ENCODE results near the gene TAB3.
"Not testable (repeated sequence)": the region's sequence is repeated elsewhere in the genome, so short reads cannot be mapped to it uniquely, and the experiment has no call there.

The TAB3 gene

GRCh38 chrX:30814978-30815377 is 74.1 kb downstream of the TAB3 start:
- DNase-seq: no peak

DNA sequence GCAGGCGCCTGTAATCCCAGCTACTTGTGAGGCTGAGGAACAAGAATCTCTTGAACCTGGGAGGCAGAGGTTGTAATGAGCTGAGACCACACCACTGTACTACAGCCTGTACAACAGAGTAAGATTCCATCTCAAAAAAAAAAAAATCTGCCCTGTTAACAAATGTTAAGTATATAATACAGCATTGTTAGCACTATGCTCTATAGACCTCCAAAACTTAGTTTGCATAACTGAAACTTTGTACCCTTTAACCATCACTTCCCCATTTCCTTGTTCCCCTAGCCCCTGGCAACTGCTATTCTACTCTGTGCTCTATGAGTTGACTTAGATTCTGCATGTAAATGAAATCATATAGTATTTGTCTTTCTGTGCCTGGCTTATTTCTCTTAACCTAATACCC is 76.7 kb downstream of the TAB3 start:
- DNase-seq: no peak

DNA sequence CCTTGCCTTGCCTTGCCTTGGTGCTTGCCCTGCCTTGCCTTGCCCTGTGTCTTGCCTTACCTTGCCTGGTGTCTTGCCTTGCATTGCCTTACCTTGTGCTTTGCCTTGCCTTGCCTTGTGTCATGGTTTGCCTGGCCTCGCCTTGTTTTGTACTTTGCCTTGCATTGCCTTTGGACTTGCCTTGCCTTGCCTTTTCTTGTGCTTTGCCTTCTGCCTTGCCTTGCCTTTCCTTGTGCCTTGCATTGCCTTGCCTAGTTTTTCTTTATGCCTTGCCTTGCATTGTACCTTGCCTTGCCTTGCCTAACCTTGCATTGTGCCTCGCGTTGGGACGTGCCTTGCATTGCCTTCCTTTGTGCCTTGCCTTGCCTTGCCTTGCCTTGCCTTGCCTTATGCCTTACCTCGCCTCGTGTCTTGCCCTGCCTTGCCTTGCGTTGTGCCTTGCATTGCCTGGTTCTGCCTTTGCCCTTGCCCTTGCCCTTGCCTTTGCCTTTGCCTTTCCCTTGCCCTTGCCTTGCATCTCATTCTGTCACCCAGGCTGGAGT is 82.8 kb downstream of the TAB3 start:
- no peak for DNase-seq

DNA sequence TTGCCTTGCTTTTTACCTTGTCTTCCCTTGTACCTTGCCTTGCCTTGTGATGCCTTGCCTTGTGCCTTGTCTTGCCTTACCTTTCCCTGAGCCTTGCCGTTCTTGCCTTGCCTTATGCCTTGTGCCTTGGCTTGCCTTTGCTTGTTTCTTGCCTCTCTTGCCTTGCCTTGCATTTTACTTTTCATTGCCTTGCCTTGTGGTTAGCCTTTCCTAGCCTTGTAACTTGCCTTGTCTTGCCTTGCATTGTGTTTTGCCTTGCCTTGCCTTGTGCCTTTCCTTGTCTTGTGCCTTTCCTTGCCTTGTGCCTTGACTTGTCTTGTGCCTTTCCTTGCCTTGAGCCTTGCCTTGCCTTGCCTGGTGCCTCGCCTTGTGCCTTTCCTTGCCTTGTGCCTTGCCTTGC is 84.6 kb downstream of the TAB3 start:
- no peak for DNase-seq

- no peak for DNase-seq
Measured at GRCh38 chrX:30800901-30801300, 88.2 kb downstream of the TAB3 start.

DNA sequence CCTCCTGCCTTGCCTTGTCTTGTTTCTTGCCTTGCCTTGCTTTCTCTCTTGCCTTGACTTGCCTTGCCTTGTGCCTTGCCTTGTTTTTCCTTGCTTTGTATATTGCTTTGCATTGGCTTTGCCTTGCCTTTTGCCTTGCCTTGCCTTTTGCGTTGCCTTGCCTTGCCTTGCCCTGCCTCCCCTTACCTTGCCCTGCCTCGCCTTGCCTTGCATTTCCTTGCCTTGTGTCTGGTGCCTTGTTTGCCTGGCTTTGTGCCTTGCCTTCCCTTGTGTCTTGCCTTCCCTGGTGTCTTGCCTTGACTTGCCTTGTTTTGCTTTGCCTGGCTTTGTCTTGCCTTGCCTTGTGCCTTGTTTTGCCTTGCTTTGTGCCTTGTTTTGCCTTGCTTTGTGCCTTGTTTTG is 89.7 kb downstream of the TAB3 start:
- DNase-seq: no peak

GRCh38 chrX:30798810-30799209 is 90.2 kb downstream of the TAB3 start:
- no peak for DNase-seq

- not testable (repeated sequence) for DNase-seq
Measured at GRCh38 chrX:30797301-30797700, 91.8 kb downstream of the TAB3 start.

- DNase-seq: no peak
Measured at GRCh38 chrX:30795981-30796958, 92.8 kb downstream of the TAB3 start.

GRCh38 chrX:30794497-30794896 is 94.6 kb downstream of the TAB3 start:
- no peak for DNase-seq

- no peak for DNase-seq
Measured at GRCh38 chrX:30793767-30794103, 95.3 kb downstream of the TAB3 start.

GRCh38 chrX:30793075-30793766 is 95.8 kb downstream of the TAB3 start:
- no peak for DNase-seq

GRCh38 chrX:30791296-30792278 is 97.5 kb downstream of the TAB3 start:
- DNase-seq: no peak

DNA sequence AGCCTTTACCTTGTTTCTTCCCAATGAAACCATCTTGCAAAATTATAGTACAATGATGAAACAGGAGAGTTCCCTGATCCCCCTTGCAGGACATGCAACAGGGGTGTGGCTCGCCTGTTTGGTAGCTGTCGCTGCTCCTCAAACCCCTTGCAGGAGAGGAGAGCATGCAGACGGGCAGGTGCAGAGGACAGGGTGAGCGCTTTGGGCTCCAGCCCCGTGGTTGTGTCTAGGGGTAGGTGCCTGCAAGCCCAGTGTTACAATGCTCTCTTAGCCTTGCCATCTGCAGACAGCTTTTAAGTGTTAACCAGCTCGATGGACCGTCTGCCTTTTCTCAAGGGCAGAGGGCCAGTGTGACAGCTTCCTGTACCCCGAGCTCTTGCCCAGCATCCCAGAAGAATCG is 102.0 kb downstream of the TAB3 start:
- DNase-seq: no peak

- no peak for DNase-seq
Measured at GRCh38 chrX:30786374-30786773, 102.7 kb downstream of the TAB3 start.

DNA sequence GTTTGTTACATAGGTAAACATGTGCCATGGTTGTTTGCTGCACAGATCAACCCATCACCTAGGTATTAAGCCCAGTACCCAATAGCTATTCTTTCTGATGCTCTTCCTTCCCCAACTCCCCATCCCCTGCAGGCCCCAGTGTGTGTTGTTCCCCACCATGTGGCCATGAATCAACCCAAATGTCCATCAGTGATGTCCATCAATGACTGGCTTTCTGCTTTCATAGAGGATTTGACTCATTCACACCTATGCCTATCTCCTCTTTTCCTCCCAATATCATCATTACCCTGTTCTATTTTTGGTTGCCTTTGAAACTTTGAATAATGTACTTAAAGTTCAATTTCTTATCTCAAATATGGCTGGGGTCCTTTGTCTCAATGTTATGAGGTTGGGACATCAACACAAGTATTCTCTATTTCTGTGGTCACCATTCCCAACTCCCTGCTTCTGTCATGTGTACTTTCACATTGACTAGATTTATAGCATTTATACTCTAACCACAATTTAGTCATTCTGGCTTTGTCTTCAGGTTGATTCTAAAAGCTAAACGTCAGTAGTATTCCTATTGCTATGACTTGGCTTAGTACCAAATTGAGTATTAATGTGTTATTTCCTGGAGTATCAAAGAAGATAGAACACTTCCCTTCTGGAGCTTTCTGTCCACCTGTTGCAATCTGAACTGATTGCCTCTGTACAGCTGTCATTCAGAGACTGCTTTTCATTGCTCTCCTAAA is 107.2 kb downstream of the TAB3 start:
- DNase-seq: no peak

DNA sequence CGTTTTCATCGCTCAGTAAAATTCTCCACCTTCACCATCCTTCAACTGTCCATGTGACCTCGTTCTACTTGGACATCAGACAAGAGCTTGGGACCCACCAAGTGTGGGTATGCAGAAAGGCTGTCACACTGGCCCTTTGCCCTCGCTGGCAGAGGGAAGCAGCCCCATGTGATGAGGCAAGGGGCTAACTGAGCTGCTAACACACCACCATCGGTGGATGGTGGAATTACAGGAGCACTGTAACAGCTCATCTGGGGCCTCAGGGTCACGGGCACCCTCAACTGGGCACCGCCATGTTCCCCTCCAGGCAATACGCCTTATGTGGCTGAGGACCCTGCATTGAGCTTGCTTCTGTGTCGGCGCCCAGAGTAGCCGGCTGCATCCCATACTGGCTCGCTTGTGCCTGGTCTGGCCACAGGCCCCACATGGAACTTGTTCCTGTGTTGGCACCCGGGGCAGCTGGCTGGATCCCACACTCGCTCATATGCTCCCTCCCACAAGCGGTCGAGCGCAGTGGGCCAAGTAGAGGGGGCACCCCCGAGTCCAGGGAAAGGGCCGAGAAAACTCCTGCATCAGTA is 109.5 kb downstream of the TAB3 start:
- no peak for DNase-seq

DNA sequence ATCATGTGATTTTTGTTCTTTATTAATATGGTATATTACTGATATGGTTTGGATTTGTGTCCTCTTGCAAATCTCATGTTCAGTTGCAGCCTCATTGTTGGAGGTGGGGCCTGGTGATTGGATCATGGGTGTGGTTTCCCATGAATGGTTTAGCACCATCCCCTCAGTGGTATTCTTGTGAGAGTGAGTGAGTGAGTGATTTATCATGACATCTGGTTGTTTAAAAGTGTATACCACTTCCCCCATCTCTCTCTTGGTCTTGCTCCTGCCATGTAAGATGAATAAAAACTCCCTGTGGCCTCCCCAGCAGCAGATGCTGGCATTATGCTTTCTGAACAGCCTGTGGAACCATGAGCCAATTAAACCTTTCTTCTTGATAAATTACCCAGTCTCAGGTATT is 111.5 kb downstream of the TAB3 start:
- no peak for DNase-seq

Measured in stimulated activated naive CD4-positive, alpha-beta T cell (primary cell).